ENCODE measurements around the gene PRKCQ. TPM values are rescaled to one million over a fixed set of nuclear protein-coding genes. Genes with fewer than 3 reads are reported as not detected.

PRKCQ gene
- total and polyA plus RNA-seq, 2 of the 8 experiments (the other 6 are each of a cell fraction or from before 2014, with no cell fraction given): 9.1 to 22.6 TPM

DNA sequence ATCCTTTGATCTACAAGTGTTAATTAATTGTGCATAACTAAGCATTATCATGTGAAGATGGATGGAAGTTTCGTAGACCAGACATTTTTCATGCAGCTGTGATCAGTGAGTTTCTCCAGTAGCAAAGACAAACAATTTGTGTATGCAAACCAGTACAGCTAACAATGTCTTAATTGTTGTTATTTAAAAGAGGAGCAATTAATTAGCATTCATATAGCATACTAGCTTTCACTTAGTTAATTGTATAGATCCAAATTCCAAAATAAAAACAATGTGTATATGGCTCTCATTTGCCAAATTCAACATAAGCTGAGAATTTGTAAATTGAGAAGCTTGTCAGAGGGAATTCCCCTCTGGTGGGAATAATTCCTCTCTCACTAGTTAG is 22.6 kb upstream of the PRKCQ start (continued):
- TF ChIP-seq, protein P1, sequence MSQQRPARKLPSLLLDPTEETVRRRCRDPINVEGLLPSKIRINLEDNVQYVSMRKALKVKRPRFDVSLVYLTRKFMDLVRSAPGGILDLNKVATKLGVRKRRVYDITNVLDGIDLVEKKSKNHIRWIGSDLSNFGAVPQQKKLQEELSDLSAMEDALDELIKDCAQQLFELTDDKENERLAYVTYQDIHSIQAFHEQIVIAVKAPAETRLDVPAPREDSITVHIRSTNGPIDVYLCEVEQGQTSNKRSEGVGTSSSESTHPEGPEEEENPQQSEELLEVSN (IDR thresholded peaks at IDR 0.05): no peak
- TF ChIP-seq TBP (IDR thresholded peaks at IDR 0.05; ENCODE audit: low read depth, low read length) (no peak), POU5F1 (IDR thresholded peaks at IDR 0.05; ENCODE audit: low read depth, low read length) (no peak)
